DMS 273 treated with DMSO at 0.1 percent for 48 hours (cell line): ENCODE results near the gene PRKG1.

Experiments used
- DNase-seq: peaks from one replicate; lab custom pipeline; 2025; lab: John Stamatoyannopoulos, UW

Gene PRKG1

GRCh38 chr10:51879238-51879637 lies 805.0 kb downstream of the PRKG1 start:
- DNase-seq: peak; percentile 1

GRCh38 chr10:51881213-51881612 lies 806.9 kb downstream of the PRKG1 start:
- no peak for DNase-seq

- no peak for DNase-seq
Observed at GRCh38 chr10:51886438-51887068, 812.3 kb downstream of the PRKG1 start.

DNA sequence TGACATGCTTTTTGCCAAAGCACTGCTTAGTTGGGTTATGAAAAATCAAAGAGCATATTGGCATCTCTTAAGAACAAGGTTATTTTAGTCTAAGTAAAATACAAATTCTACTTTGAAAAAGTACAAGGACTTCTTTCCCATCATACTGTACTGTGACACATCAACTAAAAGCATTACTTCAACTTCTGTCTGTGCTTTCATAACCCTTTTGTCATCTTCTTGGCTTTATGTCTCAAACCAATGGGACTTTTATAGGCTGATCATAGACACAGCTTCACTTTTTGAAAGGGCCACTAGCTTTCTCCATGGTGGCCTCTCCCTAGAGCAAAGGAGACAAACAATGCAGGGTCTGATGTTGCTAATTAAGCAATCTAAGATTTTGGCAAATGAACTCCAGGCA lies 814.0 kb downstream of the PRKG1 start:
- no peak for DNase-seq

- DNase-seq: no peak
Observed at GRCh38 chr10:51892313-51892712, 818.0 kb downstream of the PRKG1 start.

DNA sequence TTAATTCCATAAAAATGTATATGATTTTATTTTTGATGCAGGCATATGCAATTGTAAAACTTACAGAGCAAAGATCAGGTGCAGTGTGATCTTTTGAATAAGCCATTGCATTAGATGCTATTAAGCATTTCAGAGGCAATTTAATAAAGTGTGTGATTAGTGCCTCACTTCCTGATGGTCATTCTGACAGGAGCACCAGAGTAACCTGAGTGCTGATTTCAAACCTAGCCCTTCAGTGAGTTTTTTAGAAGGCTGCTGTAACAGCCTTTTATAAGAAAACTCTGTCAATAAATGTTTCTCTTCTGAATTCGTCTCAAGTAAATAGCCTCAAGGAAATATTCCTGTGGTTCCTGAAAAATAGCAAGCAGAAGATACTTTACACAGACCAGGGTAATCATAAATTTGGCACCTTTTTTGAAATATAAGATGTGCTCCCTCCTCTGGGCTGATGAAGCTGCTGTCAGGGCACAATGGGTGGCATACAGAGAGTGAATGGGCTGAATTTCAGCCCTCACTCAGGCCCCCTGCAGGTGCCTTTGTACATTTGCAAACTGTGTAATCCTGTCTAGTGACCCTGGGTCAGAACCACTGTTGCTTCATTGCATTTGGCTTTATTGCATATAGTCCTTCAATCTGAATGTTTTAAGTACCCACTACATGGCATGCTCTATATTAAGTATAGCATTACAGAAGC lies 818.8 kb downstream of the PRKG1 start:
- DNase-seq: no peak

- DNase-seq: no peak
Observed at GRCh38 chr10:51894771-51895578, 820.7 kb downstream of the PRKG1 start.

DNA sequence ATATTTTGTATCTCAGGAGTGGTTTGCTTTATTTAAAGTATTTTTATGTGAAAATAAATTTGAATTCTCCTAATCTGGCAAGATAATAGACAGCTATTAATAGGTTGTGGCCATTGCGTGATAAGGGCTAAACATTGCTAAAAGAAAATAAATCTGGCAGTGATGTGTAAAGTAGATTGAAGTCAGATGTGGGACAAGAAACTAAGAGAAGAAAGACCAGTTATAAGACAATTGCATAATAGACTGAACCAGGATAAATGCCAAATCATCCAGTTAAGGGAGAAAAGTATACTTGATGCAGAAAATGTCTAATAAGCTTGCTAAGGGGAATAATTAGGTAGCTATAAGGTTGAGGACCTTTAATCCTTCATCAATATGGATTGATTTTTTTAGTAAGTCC lies 822.6 kb downstream of the PRKG1 start:
- DNase-seq: no peak

- DNase-seq: no peak
Observed at GRCh38 chr10:51897560-51897959, 823.3 kb downstream of the PRKG1 start.

DNA sequence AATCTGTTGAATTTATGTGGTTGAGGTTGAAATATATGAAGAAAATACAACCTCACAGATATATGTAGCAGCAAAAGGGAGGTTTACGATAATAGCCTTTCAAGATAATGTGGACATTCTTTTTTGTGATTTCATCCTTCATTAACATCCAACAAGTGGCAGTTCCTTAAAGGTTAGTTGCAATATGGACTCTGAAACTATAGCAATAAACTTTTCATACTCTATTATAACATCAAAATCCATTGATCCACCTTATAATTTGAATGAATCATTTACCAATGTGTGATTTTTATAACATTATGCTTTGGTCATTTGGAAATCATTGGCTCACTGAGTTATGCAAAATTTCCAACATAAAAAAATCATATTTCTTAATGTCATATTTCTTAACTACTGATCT lies 825.9 kb downstream of the PRKG1 start:
- no peak for DNase-seq

- DNase-seq: no peak
Observed at GRCh38 chr10:51903675-51904074, 829.4 kb downstream of the PRKG1 start.

DNA sequence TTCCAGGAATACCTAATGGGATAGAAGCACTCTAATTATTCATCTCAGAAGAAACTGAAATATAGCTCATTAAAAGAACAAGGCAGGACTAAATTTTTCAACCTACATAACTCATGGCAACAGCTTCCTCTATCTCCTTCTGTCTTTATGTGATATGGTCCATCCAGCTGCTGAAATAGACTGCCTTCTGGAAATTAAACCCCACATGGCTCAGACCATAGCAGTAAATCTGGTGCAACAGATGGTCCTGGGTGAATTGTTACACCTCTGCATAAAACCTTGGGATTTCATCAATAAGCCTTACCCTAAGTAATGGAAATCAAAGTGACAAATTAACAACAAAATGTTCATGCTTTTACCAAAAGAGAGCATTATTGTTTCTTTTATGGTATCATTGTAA lies 830.7 kb downstream of the PRKG1 start:
- peak; percentile 63 for DNase-seq

DNA sequence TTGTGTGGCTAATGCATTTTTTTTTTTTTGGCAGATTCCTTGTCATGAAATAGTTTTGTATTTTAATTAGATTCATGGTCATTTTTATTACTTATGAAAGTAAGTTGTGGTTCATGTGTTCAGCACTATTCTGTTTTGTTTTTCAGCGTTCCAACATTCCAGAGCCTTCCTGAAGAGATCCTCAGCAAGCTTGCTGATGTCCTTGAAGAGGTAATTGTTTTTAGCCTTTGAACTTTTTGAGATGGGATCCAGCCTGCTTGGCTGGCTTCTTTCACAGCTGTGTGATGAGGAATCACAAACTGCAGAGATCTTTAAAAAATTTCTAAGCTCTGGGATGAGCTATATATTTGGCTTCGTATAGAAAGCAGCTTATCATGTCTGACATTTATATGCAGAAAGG lies 833.1 kb downstream of the PRKG1 start:
- no peak for DNase-seq

- no peak for DNase-seq
Observed at GRCh38 chr10:51910189-51910588, 835.9 kb downstream of the PRKG1 start.

GRCh38 chr10:51910596-51910995 lies 836.3 kb downstream of the PRKG1 start:
- DNase-seq: no peak

DNA sequence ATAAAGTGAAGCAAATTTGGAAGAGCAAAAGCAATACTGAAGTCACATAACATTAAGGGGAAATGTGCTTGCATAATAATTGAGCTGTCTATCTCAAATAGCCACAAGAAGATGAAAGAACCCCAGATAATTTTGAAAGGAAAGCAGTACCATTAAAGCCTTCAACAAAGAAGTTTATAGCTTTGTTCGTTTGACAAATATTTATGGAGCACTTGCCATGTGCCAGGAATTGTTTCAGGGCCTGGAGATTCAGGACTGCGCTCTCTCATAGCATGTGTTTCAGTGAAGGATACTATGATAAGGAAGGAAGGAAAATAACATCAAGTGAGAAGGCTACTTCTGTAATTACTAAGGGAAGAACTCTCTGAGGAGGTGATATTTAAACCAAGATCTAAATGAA lies 837.4 kb downstream of the PRKG1 start:
- DNase-seq: no peak

DNA sequence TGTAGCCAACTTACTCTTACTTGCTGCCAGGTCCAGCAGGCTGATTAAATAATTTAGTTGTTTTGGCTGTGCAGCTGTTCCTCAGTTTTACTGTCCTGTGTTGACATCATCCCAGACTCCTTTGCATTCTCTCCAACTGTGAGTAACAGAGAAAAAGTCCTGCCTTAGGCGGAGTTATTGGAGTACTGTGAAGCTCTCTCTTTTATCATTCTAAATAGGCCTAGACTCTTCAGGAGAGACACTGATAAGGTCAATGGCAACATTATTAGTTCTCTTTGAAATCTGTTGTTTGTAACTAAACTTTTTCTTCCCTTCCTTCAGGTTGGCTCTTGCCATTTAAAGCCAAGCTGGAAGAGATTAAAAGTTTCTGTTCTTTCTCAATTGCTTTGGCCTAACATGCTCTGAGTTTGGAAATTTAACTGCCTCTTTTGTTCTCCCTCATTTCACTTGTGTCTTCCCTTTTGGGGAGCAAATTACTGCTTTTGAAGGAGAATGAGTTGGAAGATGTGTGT lies 840.8 kb downstream of the PRKG1 start:
- no peak for DNase-seq

DNA sequence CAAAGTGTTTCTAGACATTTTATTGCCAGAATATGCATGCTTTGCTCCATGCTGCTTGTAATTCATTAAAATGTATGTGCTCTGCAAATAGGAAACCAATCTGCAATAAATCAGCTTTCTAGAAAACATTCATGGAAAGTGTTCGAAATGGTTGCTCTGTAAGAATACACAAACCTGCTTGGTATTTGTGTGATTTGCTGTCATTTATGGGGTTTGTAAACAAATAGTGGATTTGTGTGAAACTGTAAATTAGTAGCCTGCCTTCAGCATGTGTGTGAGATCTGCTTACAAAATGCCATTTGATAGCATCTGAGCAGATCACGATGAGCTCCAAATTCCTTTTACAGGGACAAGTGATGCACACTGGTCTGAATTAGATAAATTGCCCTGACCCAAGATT lies 844.2 kb downstream of the PRKG1 start:
- DNase-seq: no peak

- DNase-seq: no peak
Observed at GRCh38 chr10:51918884-51919325, 844.6 kb downstream of the PRKG1 start.

- no peak for DNase-seq
Observed at GRCh38 chr10:51920672-51921071, 846.4 kb downstream of the PRKG1 start.

- DNase-seq: no peak
Observed at GRCh38 chr10:51924359-51924758, 850.1 kb downstream of the PRKG1 start.

- no peak for DNase-seq
Observed at GRCh38 chr10:51926337-51926736, 852.0 kb downstream of the PRKG1 start.

DNA sequence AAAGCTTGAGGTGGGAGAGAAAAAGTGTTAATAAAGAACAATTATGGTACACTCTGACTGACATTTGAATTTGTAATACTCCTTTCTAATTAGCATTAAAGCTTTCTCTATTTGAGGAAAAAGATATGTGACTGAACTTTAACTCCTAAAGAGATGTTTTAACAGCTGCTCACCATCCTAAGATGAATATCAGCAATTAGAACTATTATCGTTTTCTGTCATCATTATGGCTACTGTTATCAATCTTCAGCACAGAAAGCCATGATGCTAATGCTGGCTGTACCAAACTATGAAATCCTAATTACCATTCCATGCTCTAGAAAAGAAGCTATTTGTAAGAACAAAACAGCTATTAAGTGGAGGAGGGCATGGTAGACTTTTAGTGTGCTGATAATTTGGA lies 853.9 kb downstream of the PRKG1 start:
- DNase-seq: no peak
